ENCODE data around the gene FAM118A.

- no peak for TF ChIP-seq EZH2phosphoT487 (IDR thresholded peaks at IDR 0.05; ENCODE audit: borderline replicate concordance, low read length)
- no peak for TF ChIP-seq CTCF (conservative IDR thresholded peaks at IDR 0.05; ENCODE audit: low read depth, low read length)
Measured at GRCh38 chr22:45366713-45367112, 57.0 kb downstream of the FAM118A start.
